Mucosa of stomach (tissue), 1 donor: ENCODE results near the gene SH3GLB2.

Source experiments
- H3K27me3 ChIP-seq: one replicate; pipeline ENCODE4 v1.7.0; 2013; ENCODE audit warnings: mild to moderate bottlenecking, low read length; ENCODE audit not compliant: control insufficient read depth, insufficient read depth
- H3K36me3 ChIP-seq: one replicate; pipeline ENCODE4 v1.7.0; 2013; ENCODE audit warnings: low read length; ENCODE audit not compliant: control insufficient read depth, insufficient read depth
- H3K4me1 ChIP-seq: one replicate; pipeline ENCODE4 v1.7.0; 2013; ENCODE audit warnings: mild to moderate bottlenecking, low read length; ENCODE audit not compliant: control insufficient read depth, insufficient read depth
- H3K4me3 ChIP-seq: one replicate; pipeline ENCODE4 v1.7.0; 2013; ENCODE audit warnings: low read length
- H3K9ac ChIP-seq: one replicate; pipeline ENCODE4 v1.7.0; 2013; ENCODE audit warnings: mild to moderate bottlenecking, low read length, moderate library complexity
- H3K9me3 ChIP-seq: one replicate; pipeline ENCODE4 v1.7.0; 2013; ENCODE audit warnings: mild to moderate bottlenecking, low read length, moderate library complexity; ENCODE audit not compliant: control insufficient read depth
- donor health status: Pancreatic carcinoma.

Gene SH3GLB2

GRCh38 chr9:129028192-129028966 is at the start of gene SH3GLB2:
Gene SH3GLB2, minus strand, starts transcription at chr9:129028331. Its CDS starts 177 bp downstream, at chr9:129028154.
- Histone ChIP-seq H3K4me1 (peaks cover 24% of the 10 kb centered on the region), H3K9ac (peak within 1 kb of the TSS; percentile 63), H3K36me3 (no peaks in the 10 kb centered on the region), H3K27me3 (no peaks in the 10 kb centered on the region), H3K9me3 (no peaks in the 10 kb centered on the region), H3K4me3 (peak within 1 kb of the TSS; percentile 32)

- H3K36me3 ChIP-seq: no peaks in the 10 kb centered on the region
- H3K4me3 ChIP-seq: no peak overlapping the region
- no peaks in the 10 kb centered on the region for H3K27me3 ChIP-seq
- no peaks in the 10 kb centered on the region for H3K9me3 ChIP-seq
- H3K9ac ChIP-seq: peak overlapping the region; percentile 47
- H3K4me1 ChIP-seq: peaks cover 59% of the 10 kb centered on the region
These were observed 49.1 kb upstream of the SH3GLB2 start for GRCh38 chr9:129077236-129077635.

- H3K4me1 ChIP-seq: peaks cover 58% of the 10 kb centered on the region
- no peak overlapping the region for H3K4me3 ChIP-seq
- peak overlapping the region; percentile 47 for H3K9ac ChIP-seq
- H3K36me3 ChIP-seq: no peaks in the 10 kb centered on the region
- H3K9me3 ChIP-seq: no peaks in the 10 kb centered on the region
- no peaks in the 10 kb centered on the region for H3K27me3 ChIP-seq
These were observed 48.5 kb upstream of the SH3GLB2 start for GRCh38 chr9:129076640-129077037.

- Histone ChIP-seq H3K9ac (peak overlapping the region; percentile 47), H3K27me3 (no peaks in the 10 kb centered on the region), H3K9me3 (no peaks in the 10 kb centered on the region), H3K4me1 (peaks cover 61% of the 10 kb centered on the region), H3K36me3 (no peaks in the 10 kb centered on the region), H3K4me3 (no peak overlapping the region)
These were observed 48.0 kb upstream of the SH3GLB2 start for GRCh38 chr9:129075996-129076639.

- Histone ChIP-seq H3K4me3 (no peak overlapping the region), H3K36me3 (no peaks in the 10 kb centered on the region), H3K27me3 (no peaks in the 10 kb centered on the region), H3K9me3 (no peaks in the 10 kb centered on the region), H3K4me1 (peaks cover 67% of the 10 kb centered on the region), H3K9ac (no peak overlapping the region)
These were observed 46.0 kb upstream of the SH3GLB2 start for GRCh38 chr9:129074106-129074505.

- Histone ChIP-seq H3K4me3 (no peak overlapping the region), H3K4me1 (peaks cover 67% of the 10 kb centered on the region), H3K9me3 (no peaks in the 10 kb centered on the region), H3K9ac (no peak overlapping the region), H3K27me3 (no peaks in the 10 kb centered on the region), H3K36me3 (no peaks in the 10 kb centered on the region)
These were observed 45.3 kb upstream of the SH3GLB2 start for GRCh38 chr9:129073404-129073803.

- Histone ChIP-seq H3K4me1 (peaks cover 61% of the 10 kb centered on the region), H3K4me3 (no peak overlapping the region), H3K9ac (no peak overlapping the region), H3K36me3 (peaks cover 7% of the 10 kb centered on the region), H3K9me3 (no peaks in the 10 kb centered on the region), H3K27me3 (no peaks in the 10 kb centered on the region)
These were observed 44.0 kb upstream of the SH3GLB2 start for GRCh38 chr9:129072171-129072570.

GRCh38 chr9:129071526-129072126 is 43.5 kb upstream of the SH3GLB2 start:
- H3K9me3 ChIP-seq: no peaks in the 10 kb centered on the region
- H3K27me3 ChIP-seq: no peaks in the 10 kb centered on the region
- H3K9ac ChIP-seq: no peak overlapping the region
- peaks cover 7% of the 10 kb centered on the region for H3K36me3 ChIP-seq
- no peak overlapping the region for H3K4me3 ChIP-seq
- H3K4me1 ChIP-seq: peaks cover 56% of the 10 kb centered on the region

- Histone ChIP-seq H3K9ac (peak overlapping the region; percentile 28), H3K27me3 (no peaks in the 10 kb centered on the region), H3K4me1 (peaks cover 48% of the 10 kb centered on the region), H3K36me3 (peaks cover 7% of the 10 kb centered on the region), H3K9me3 (no peaks in the 10 kb centered on the region), H3K4me3 (no peak overlapping the region)
These were observed 42.8 kb upstream of the SH3GLB2 start for GRCh38 chr9:129070696-129071525.

- H3K4me1 ChIP-seq: peaks cover 40% of the 10 kb centered on the region
- H3K4me3 ChIP-seq: no peak overlapping the region
- H3K27me3 ChIP-seq: no peaks in the 10 kb centered on the region
- peaks cover 7% of the 10 kb centered on the region for H3K36me3 ChIP-seq
- H3K9ac ChIP-seq: peak overlapping the region; percentile 42
- no peaks in the 10 kb centered on the region for H3K9me3 ChIP-seq
These were observed 41.9 kb upstream of the SH3GLB2 start for GRCh38 chr9:129069862-129070641.
